HEK293 (cell line): ENCODE results near the gene MAF.

Experiments used
- CTCF ChIA-PET: fragments of 350-600 bp; formaldehyde crosslinking; extraction: SDS; loops from one replicate; lab custom pipeline; 2021; ENCODE audit warnings: antibody characterized with exemption; lab: Yijun Ruan, JAX
- POLR2A ChIA-PET: fragments of 300-600 bp; formaldehyde crosslinking; extraction: SDS; loops from one replicate; lab custom pipeline; 2020; ENCODE audit warnings: antibody characterized with exemption, inconsistent platforms; lab: Yijun Ruan, JAX
- H3K27ac ChIP-seq: fragments of 200-500 bp; sonication (Bioruptor generic); 2 replicates; pipeline ENCODE4 v1.5.1; 2014; ENCODE audit warnings: low read depth, low read length, control low read depth, inconsistent platforms; ENCODE audit errors: extremely low read depth
- H3K36me3 ChIP-seq, 2 experiments: fragments of 200-500 bp in 1 of 2; sonication (Bioruptor generic) in 1 of 2; 1 replicate in 1 of 2; 2 replicates in 1 of 2; pipeline ENCODE4 v1.5.1; 2014 to 2017; ENCODE audit warnings: inconsistent platforms in 2 of 2, low read length in 2 of 2; ENCODE audit not compliant: control insufficient read depth in 2 of 2, insufficient read depth in 1 of 2
- H3K4me1 ChIP-seq: fragments of 200-500 bp; sonication (Bioruptor generic); 2 replicates; pipeline ENCODE4 v1.5.1; 2014; ENCODE audit warnings: mild to moderate bottlenecking, low read length, inconsistent platforms; ENCODE audit not compliant: control insufficient read depth, insufficient read depth
- H3K4me3 ChIP-seq: 2 replicates; pipeline ENCODE4 v1.5.1; 2011; ENCODE audit warnings: low read depth, mild to moderate bottlenecking, control low read depth, low read length, moderate library complexity
- H3K9me3 ChIP-seq: fragments of 200-500 bp; sonication (Bioruptor generic); 2 replicates; pipeline ENCODE4 v1.5.1; 2014; ENCODE audit warnings: low read depth, low read length, inconsistent platforms; ENCODE audit not compliant: control insufficient read depth, insufficient read depth
- ATF2 ChIP-seq: fragments of 450-650 bp; formaldehyde crosslinking; IDR thresholded peaks from 2 replicates; pipeline ENCODE4 v1.5.1; 2016; ENCODE audit warnings: missing biosample characterization, missing genetic modification characterization, low read depth
- HOXD13 ChIP-seq: sonication (generic); formaldehyde crosslinking; IDR thresholded peaks from 2 replicates; pipeline ENCODE4 v1.8.0; 2022; ENCODE audit warnings: missing genetic modification reagents, borderline replicate concordance
- PRDM6 ChIP-seq: fragments of 450-650 bp; formaldehyde crosslinking; IDR thresholded peaks from 2 replicates; pipeline ENCODE4 v1.5.1; 2017; ENCODE audit warnings: missing biosample characterization, missing genetic modification characterization
- ZNF311 ChIP-seq: fragments of 450-650 bp; formaldehyde crosslinking; IDR thresholded peaks from 2 replicates; pipeline ENCODE4 v1.5.1; 2017; ENCODE audit warnings: missing biosample characterization, missing genetic modification characterization, borderline replicate concordance
- ZNF354C ChIP-seq: fragments of 450-650 bp; formaldehyde crosslinking; IDR thresholded peaks from 2 replicates; pipeline ENCODE4 v1.5.1; 2016; ENCODE audit warnings: missing biosample characterization, missing genetic modification characterization, low read depth, borderline replicate concordance
- ZNF391 ChIP-seq: fragments of 450-650 bp; formaldehyde crosslinking; IDR thresholded peaks from 2 replicates; pipeline ENCODE4 v1.5.1; 2016; ENCODE audit warnings: low read depth, missing biosample characterization, missing genetic modification characterization, borderline replicate concordance
- ZSCAN16 ChIP-seq: fragments of 450-650 bp; formaldehyde crosslinking; IDR thresholded peaks from 2 replicates; pipeline ENCODE4 v1.5.1; 2016; ENCODE audit warnings: missing biosample characterization, missing genetic modification characterization
- TF ChIP-seq, protein P1 (sequence below): fragments of 450-650 bp; formaldehyde crosslinking; IDR thresholded peaks from 2 replicates; pipeline ENCODE4 v1.5.1; 2016; ENCODE audit warnings: missing biosample characterization, missing genetic modification characterization

MAF gene

DNA sequence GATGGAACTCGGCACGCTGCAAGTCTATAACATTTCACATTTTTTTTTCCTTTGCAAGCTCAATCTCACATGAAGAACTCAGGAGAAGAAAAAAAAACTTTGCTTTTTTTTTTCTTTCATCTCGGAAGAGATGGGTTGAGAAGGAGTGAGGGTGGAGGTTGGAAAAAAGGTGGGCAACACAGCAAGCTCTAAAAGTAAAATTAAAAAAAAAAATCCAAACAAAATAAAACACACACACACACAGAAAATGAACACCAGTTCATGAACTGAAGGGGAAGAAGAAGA, 2.5 kb downstream of the MAF start:
- Histone ChIP-seq H3K27ac (peak overlapping the region; percentile 87; the same call in 1 of the 2 replicates), H3K4me1 (peaks cover 24% of the 10 kb centered on the region), H3K36me3 (peaks cover 0 to 3% of the 10 kb centered on the region in 2 experiments; a peak in 1 of 3 replicates), H3K4me3 (peak overlapping the region; percentile 61), H3K9me3 (no peaks in the 10 kb centered on the region)
- ChIA-PET POLR2A (interaction anchor here (0.6 kb wide), 1 partner anchor 658 kb away, joined by 4 read pairs; no protein-coding TSS in a partner anchor), CTCF (interaction anchor here (0.6 kb wide), 2 partner anchors 333 to 692 kb away, joined by 3 to 4 read pairs; no protein-coding TSS in a partner anchor)
- TF ChIP-seq, protein P1, sequence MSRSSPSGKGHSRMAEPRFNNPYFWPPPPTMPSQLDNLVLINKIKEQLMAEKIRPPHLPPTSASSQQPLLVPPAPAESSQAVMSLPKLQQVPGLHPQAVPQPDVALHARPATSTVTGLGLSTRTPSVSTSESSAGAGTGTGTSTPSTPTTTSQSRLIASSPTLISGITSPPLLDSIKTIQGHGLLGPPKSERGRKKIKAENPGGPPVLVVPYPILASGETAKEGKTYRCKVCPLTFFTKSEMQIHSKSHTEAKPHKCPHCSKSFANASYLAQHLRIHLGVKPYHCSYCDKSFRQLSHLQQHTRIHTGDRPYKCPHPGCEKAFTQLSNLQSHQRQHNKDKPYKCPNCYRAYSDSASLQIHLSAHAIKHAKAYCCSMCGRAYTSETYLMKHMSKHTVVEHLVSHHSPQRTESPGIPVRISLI (tag by site-specific recombination), result peak; percentile 51; the same call in 1 of the 2 replicates
- no peak for TF ChIP-seq ZNF311 (tag by site-specific recombination)

GRCh38 chr16:79597277-79598062, 3.1 kb downstream of the MAF start:
- CTCF ChIA-PET, result interaction anchor here (0.6 kb wide), 1 partner anchor 333 kb away, joined by 3 read pairs; no protein-coding TSS in a partner anchor

DNA sequence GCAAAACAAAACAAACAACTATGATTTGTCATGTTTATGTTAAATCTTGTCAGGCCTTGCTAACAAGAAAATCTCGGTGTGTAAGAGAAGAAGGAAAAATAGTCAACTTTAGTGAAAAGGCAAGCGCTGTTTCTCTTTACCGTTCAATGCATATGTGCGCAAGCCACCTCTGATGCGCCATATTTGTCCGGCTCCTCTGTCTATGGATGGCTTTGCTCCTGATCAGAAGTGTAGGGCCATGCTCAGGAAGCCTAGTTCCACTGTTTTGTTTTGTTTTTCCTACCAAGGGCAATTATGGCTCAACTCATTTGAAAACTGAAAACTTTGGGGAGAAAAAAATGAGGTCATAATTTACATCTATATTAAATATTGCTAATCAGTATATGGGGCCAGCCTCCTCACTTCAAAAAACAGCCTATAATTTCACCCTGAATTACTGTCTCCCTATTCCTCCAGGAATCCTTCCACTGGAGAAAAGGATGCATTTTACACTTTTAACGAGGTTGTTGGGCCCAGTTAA, 4.5 kb downstream of the MAF start:
- TF ChIP-seq ATF2 (tag by site-specific recombination) (0 out of 2 replicates have a peak, but pooled peaks have one; percentile 25), HOXD13 (CRISPR knock-in tag) (no peak), PRDM6 (0 out of 2 replicates have a peak, but pooled peaks have one; percentile 23)
- TF ChIP-seq, all 188 proteins: peak for 2

More at GRCh38 chr16:79597277-79598062, 3.1 kb downstream of the MAF start:
- peaks cover 0 to 3% of the 10 kb centered on the region in 2 experiments; a peak in 1 of 3 replicates for H3K36me3 ChIP-seq
- H3K27ac ChIP-seq, result no peak overlapping the region
- peaks cover 19% of the 10 kb centered on the region for H3K4me1 ChIP-seq
- peak overlapping the region; percentile 61 for H3K4me3 ChIP-seq
- H3K9me3 ChIP-seq, result no peaks in the 10 kb centered on the region
- TF ChIP-seq ZNF311 (tag by site-specific recombination) (no peak), PRDM6 (peak; percentile 71), ZNF391 (tag by site-specific recombination) (no peak), ZSCAN16 (tag by site-specific recombination) (no peak), ZNF354C (tag by site-specific recombination) (no peak)
- POLR2A ChIA-PET, result interaction anchor here (0.6 kb wide), 1 partner anchor 657 kb away, joined by 4 read pairs; no protein-coding TSS in a partner anchor

More for the DNA sequence above, 4.5 kb downstream of the MAF start:
- H3K4me3 ChIP-seq, result no peak overlapping the region
- H3K9me3 ChIP-seq, result no peaks in the 10 kb centered on the region
- ChIA-PET CTCF (no interaction called here), POLR2A (no interaction called here)
- H3K27ac ChIP-seq, result peak overlapping the region; percentile 35; the same call in 1 of the 2 replicates
- peaks cover 0 to 3% of the 10 kb centered on the region in 2 experiments; a peak in 1 of 3 replicates for H3K36me3 ChIP-seq
- H3K4me1 ChIP-seq, result peaks cover 16% of the 10 kb centered on the region
